GM12878 (cell line): ENCODE data around the gene PDZD2. TPM values are rescaled to one million over a fixed set of nuclear protein-coding genes. Genes with fewer than 3 reads are reported as not detected.

Experiments used
- ATAC-seq: fragments of 200-7000 bp; cut with Tn5 transposase; 3 replicates; pipeline ENCODE4 v1.9.1; 2020; ENCODE audit warnings: mild to moderate bottlenecking, moderate library complexity
- BruUV-seq: library from RNA; stranded (reverse); fragments of 400-500 nt; replicated peaks from 2 replicates; lab custom pipeline; 2021; lab: Mats Ljungman, UMichigan
- CTCF ChIA-PET: fragments of 300-600 bp; sonication (Branson Sonifier 250); formaldehyde crosslinking; extraction: SDS; loops from one replicate; lab custom pipeline; 2021; ENCODE audit warnings: inconsistent platforms; lab: Yijun Ruan, JAX
- POLR2A ChIA-PET: fragments of 350-600 bp; formaldehyde crosslinking; extraction: SDS; loops from one replicate; lab custom pipeline; 2021; ENCODE audit warnings: inconsistent platforms; lab: Charles Lee
- RAD21 ChIA-PET: fragments of 300-600 bp; sonication (Branson Sonifier 250); formaldehyde crosslinking; loops from one replicate; lab custom pipeline; 2023; ENCODE audit warnings: antibody characterized with exemption; ENCODE audit not compliant: unreplicated experiment; lab: Charles Lee
- SMC1A ChIA-PET: fragments of 300-600 bp; sonication (Branson Sonifier 250); formaldehyde crosslinking; loops from one replicate; lab custom pipeline; 2023; ENCODE audit not compliant: unreplicated experiment, uncharacterized antibody; lab: Charles Lee
- DNase-seq: peaks from one replicate; pipeline ENCODE4 v3.0.0-alpha.2; 2011; ENCODE audit warnings: low read depth, low spot score
- FAIRE-seq: peaks from 3 replicates; lab custom pipeline; 2011; peaks lifted over from hg19 to GRCh38; lab: Jason Lieb, UNC
- H2AFZ ChIP-seq: 2 replicates; pipeline ENCODE4 v1.6.0; 2011; ENCODE audit warnings: low read depth, low read length, control low read depth; ENCODE audit not compliant: control insufficient read depth
- H3K27ac ChIP-seq: 2 replicates; pipeline ENCODE4 v1.5.1; 2011; ENCODE audit warnings: control low read depth; ENCODE audit not compliant: control insufficient read depth, insufficient read depth
- H3K27me3 ChIP-seq, 2 experiments: replicated peaks in 1 of 2; 2 replicates each; pipeline versions ENCODE4 v1.6.0 to v1.6.1; 2011; ENCODE audit warnings: low read length in 1 of 2; ENCODE audit not compliant: control insufficient read depth in 2 of 2, insufficient read depth in 2 of 2
- H3K36me3 ChIP-seq, 2 experiments: 2 replicates each; pipeline ENCODE4 v1.5.1; 2011; ENCODE audit warnings: low read length in 1 of 2; ENCODE audit not compliant: control insufficient read depth in 2 of 2, insufficient read depth in 2 of 2
- H3K4me1 ChIP-seq: 2 replicates; pipeline ENCODE4 v1.6.1; 2011; ENCODE audit warnings: mild to moderate bottlenecking, low read length, moderate library complexity, mixed read lengths; ENCODE audit not compliant: control insufficient read depth, insufficient read depth
- H3K4me2 ChIP-seq: 2 replicates; pipeline ENCODE4 v1.6.0; 2011; ENCODE audit warnings: control low read depth; ENCODE audit not compliant: control insufficient read depth, insufficient read depth
- H3K4me3 ChIP-seq: fragments of 200-600 bp; sonication (generic); 2 replicates; pipeline ENCODE4 v1.5.1; 2016
- H3K79me2 ChIP-seq: 2 replicates; pipeline ENCODE4 v1.6.0; 2011; ENCODE audit warnings: low read length; ENCODE audit not compliant: control insufficient read depth, insufficient read depth
- H3K9ac ChIP-seq: 2 replicates; pipeline ENCODE4 v1.8.0; 2011; ENCODE audit warnings: low read length, control low read depth, mixed read lengths; ENCODE audit not compliant: control insufficient read depth, insufficient read depth
- H3K9me3 ChIP-seq: replicated peaks from 3 replicates; pipeline ENCODE4 v1.5.1; 2011; ENCODE audit warnings: mild to moderate bottlenecking, low read length; ENCODE audit not compliant: control insufficient read depth, insufficient read depth
- H4K20me1 ChIP-seq: 2 replicates; pipeline ENCODE4 v1.6.0; 2011; ENCODE audit not compliant: control insufficient read depth, insufficient read depth
- CBX3 ChIP-seq: fragments of 200-600 bp; sonication (generic); IDR thresholded peaks from 2 replicates; pipeline ENCODE4 v1.6.1; 2016; ENCODE audit warnings: low read depth, borderline replicate concordance
- CHD4 ChIP-seq: fragments of 200-600 bp; sonication (generic); IDR thresholded peaks from 2 replicates; pipeline ENCODE4 v1.6.1; 2016; ENCODE audit warnings: mild to moderate bottlenecking
- HDGF ChIP-seq: fragments of 450-650 bp; IDR thresholded peaks from 2 replicates; pipeline ENCODE4 v1.6.1; 2016; ENCODE audit warnings: antibody characterized with exemption
- IKZF1 ChIP-seq: fragments of 450-650 bp; conservative IDR thresholded peaks from 2 replicates; pipeline ENCODE4 v1.6.1; 2017; ENCODE audit warnings: antibody characterized with exemption, mild to moderate bottlenecking
- IRF4 ChIP-seq: IDR thresholded peaks from 2 replicates; pipeline ENCODE4 v1.6.1; 2011; ENCODE audit warnings: low read depth, low read length
- POLR2A ChIP-seq: IDR thresholded peaks from 2 replicates; pipeline ENCODE4 v1.6.1; 2011; ENCODE audit warnings: low read depth, mild to moderate bottlenecking, low read length
- STAT1 ChIP-seq: fragments of 450-650 bp; conservative IDR thresholded peaks from 2 replicates; pipeline ENCODE4 v1.6.1; 2014; ENCODE audit warnings: antibody characterized with exemption, mild to moderate bottlenecking
- TCF12 ChIP-seq: IDR thresholded peaks from 2 replicates; pipeline ENCODE4 v1.6.1; 2011; ENCODE audit warnings: low read depth, mild to moderate bottlenecking, low read length
- WRNIP1 ChIP-seq: IDR thresholded peaks from 2 replicates; pipeline ENCODE4 v1.6.1; 2011; ENCODE audit warnings: low read depth, low read length, improper control_type of control experiment, borderline replicate concordance
- ZBED1 ChIP-seq: IDR thresholded peaks from 2 replicates; pipeline ENCODE4 v1.6.1; 2016; ENCODE audit warnings: borderline replicate concordance
- ZNF687 ChIP-seq: fragments of 450-650 bp; IDR thresholded peaks from 2 replicates; pipeline ENCODE4 v1.6.1; 2017; ENCODE audit warnings: mild to moderate bottlenecking, moderate library complexity
- ZZZ3 ChIP-seq: IDR thresholded peaks from 2 replicates; pipeline ENCODE4 v1.6.1; 2011; ENCODE audit warnings: low read depth; ENCODE audit not compliant: control insufficient read depth, insufficient read length
- whole genome bisulfite sequencing: methylation state at CpG from one replicate; pipeline ENCODE4 v1.1.6; 2016; ENCODE audit warnings: low lambda C conversion rate; ENCODE audit not compliant: insufficient replicate concordance, insufficient coverage; ENCODE audit errors: missing lambda C conversion rate; 5-methylcytosine and 5-hydroxymethylcytosine counted together
- in situ Hi-C: fragments of 300-500 bp; cut with MboI; formaldehyde crosslinking; loops from 9 replicates; pipeline ENCODE4 v1.14.3; 2018; ENCODE audit warnings: mixed read lengths
- intact Hi-C: fragments of 100-400 bp; cut with micrococcal nuclease; formaldehyde crosslinking; loops from one replicate; pipeline ENCODE4 v1.14.2; 2022; ENCODE audit not compliant: unreplicated experiment
- polyA plus RNA-seq, 11 experiments: library from polyadenylated mRNA; depleted of rRNA in 4 of 11; unstranded in 6 of 11; stranded (reverse) in 5 of 11; fragments of >200 nt; fragmentation: Nextera tagmentation in 4 of 11; fragmentation: Illumina TruSeq in 1 of 11; extraction: Ambion mirVana in 4 of 11; extraction: Trizol in 1 of 11; gene quantifications; 1 replicate in 1 of 11; 2 replicates in 10 of 11; pipeline versions ENCODE4 v1.2.1 to v1.2.3, GENCODE V29; 2011 to 2016; ENCODE audit warnings: inconsistent platforms in 2 of 11, missing spikeins in 2 of 11, low read depth in 1 of 11
- total RNA-seq, 4 experiments: library from RNA; depleted of rRNA in 3 of 4; stranded (reverse); fragments of >200 nt in 3 of 4; fragmentation: Illumina TruSeq in 1 of 4; extraction: Trizol in 1 of 4; gene quantifications; 2 replicates each; pipeline versions ENCODE4 v1.2.1 to v1.2.3, GENCODE V29; 2013 to 2021
- TF ChIP-seq, protein P1 (sequence below): IDR thresholded peaks from 2 replicates; pipeline ENCODE4 v1.6.1; 2012; ENCODE audit warnings: improper control_type of control experiment, low read depth, low read length; ENCODE audit not compliant: insufficient replicate concordance

Gene PDZD2
- total and polyA plus RNA-seq, 10 of the 15 experiments (the other 5 are each of a cell fraction or from before 2014, with no cell fraction given) = 0.01 to 0.58 (median 0.29) TPM; not detected in 3

GRCh38 chr5:32061236-32061635 is 422.3 kb downstream of the PDZD2 start:
- no peak overlapping the region for H2AFZ ChIP-seq
- TF ChIP-seq POLR2A (no peak), ZNF687 (no peak), ZZZ3 (no peak), CBX3 (no peak), IKZF1 (no peak), ZBED1 (no peak), STAT1 (no peak), IRF4 (no peak), TCF12 (no peak), CHD4 (no peak), HDGF (no peak), WRNIP1 (no peak)
- TF ChIP-seq, protein P1, sequence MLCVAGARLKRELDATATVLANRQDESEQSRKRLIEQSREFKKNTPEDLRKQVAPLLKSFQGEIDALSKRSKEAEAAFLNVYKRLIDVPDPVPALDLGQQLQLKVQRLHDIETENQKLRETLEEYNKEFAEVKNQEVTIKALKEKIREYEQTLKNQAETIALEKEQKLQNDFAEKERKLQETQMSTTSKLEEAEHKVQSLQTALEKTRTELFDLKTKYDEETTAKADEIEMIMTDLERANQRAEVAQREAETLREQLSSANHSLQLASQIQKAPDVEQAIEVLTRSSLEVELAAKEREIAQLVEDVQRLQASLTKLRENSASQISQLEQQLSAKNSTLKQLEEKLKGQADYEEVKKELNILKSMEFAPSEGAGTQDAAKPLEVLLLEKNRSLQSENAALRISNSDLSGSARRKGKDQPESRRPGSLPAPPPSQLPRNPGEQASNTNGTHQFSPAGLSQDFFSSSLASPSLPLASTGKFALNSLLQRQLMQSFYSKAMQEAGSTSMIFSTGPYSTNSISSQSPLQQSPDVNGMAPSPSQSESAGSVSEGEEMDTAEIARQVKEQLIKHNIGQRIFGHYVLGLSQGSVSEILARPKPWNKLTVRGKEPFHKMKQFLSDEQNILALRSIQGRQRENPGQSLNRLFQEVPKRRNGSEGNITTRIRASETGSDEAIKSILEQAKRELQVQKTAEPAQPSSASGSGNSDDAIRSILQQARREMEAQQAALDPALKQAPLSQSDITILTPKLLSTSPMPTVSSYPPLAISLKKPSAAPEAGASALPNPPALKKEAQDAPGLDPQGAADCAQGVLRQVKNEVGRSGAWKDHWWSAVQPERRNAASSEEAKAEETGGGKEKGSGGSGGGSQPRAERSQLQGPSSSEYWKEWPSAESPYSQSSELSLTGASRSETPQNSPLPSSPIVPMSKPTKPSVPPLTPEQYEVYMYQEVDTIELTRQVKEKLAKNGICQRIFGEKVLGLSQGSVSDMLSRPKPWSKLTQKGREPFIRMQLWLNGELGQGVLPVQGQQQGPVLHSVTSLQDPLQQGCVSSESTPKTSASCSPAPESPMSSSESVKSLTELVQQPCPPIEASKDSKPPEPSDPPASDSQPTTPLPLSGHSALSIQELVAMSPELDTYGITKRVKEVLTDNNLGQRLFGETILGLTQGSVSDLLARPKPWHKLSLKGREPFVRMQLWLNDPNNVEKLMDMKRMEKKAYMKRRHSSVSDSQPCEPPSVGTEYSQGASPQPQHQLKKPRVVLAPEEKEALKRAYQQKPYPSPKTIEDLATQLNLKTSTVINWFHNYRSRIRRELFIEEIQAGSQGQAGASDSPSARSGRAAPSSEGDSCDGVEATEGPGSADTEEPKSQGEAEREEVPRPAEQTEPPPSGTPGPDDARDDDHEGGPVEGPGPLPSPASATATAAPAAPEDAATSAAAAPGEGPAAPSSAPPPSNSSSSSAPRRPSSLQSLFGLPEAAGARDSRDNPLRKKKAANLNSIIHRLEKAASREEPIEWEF = no peak
- POLR2A ChIA-PET = no interaction called here
- ATAC-seq = no peak
- H3K79me2 ChIP-seq = no peaks in the 10 kb centered on the region
- 17% methylated on average over 2 of the region's 2 CpGs for WGBS
- SMC1A ChIA-PET = no interaction called here
- no peak overlapping the region for H3K4me2 ChIP-seq
- no peak overlapping the region for H3K27ac ChIP-seq
- DNase-seq = no peak
- no peak overlapping the region for H3K4me3 ChIP-seq
- no peak for FAIRE-seq
- RAD21 ChIA-PET = no interaction called here
- H4K20me1 ChIP-seq = no peaks in the 10 kb centered on the region
- no peaks in the 10 kb centered on the region for H3K4me1 ChIP-seq
- no peaks in the 10 kb centered on the region for H3K9me3 ChIP-seq
- in situ Hi-C loops (no loop called here), intact Hi-C loops (no loop called here)
- no peaks in the 10 kb centered on the region for H3K36me3 ChIP-seq
- CTCF ChIA-PET = no interaction called here
- no peak overlapping the region for H3K9ac ChIP-seq
- no TSS peak for BruUV-seq
- 0 out of 4 replicates have a peak, but pooled peaks cover 0 to 2% of the 10 kb centered on the region in 2 experiments for H3K27me3 ChIP-seq
